Right cardiac atrium (tissue), 5 donors: ENCODE measurements around the gene TNFAIP8L2. TPM values are rescaled to one million over a fixed set of nuclear protein-coding genes. Genes with fewer than 3 reads are reported as not detected.

Experiments
- polyA plus RNA-seq: library from polyadenylated mRNA; stranded (reverse); fragments of 200-250 nt; gene quantifications from one replicate; pipeline ENCODE4 v1.2.3, GENCODE V29; 2013
- total RNA-seq, 4 donors: library from RNA; stranded (reverse); fragmentation: NEBNext Ultra II Directional; extraction: Animal tissue kit (Norgen Biotek cat#: 25700); gene quantifications; one replicate each; pipeline ENCODE4 v1.2.1, GENCODE V29; 2021
- donor health status: healthy with polysubstance abuse.
- donor health status: DM: no; HTN: yes; CAD: no.
- donor health status: DM: no; HTN: no; CAD: no.
- donor health status: DM: no; HTN: yes; CAD: no; lungs with severe emphysema.
- donor health status: DM: yes; HTN: yes; CAD: no.

TNFAIP8L2 gene
- total and polyA plus RNA-seq, 5 donors, result 1.8 to 3.7 (median 2.1) TPM

Other genes starting within 250 kb of the TNFAIP8L2 start
- gene SETDB1, start 230.3 kb upstream of the TNFAIP8L2 start, total RNA-seq, result 10 to 100 TPM; 17.4 to 23.8 (median 20.3) TPM
- 12.5 TPM for gene SETDB1, start 230.3 kb upstream of the TNFAIP8L2 start, polyA plus RNA-seq
- 100 to 1,000 TPM in 1 of 4 donors, 10 to 100 TPM in 3; 89.3 to 110 (median 93.5) TPM for gene CERS2, start 181.8 kb upstream of the TNFAIP8L2 start, total RNA-seq
- 77.3 TPM for gene CERS2, start 181.8 kb upstream of the TNFAIP8L2 start, polyA plus RNA-seq
- under 1 TPM in 1 of 4 donors, not detected in 3; 0.21 TPM for gene ANXA9, start 174.4 kb upstream of the TNFAIP8L2 start, total RNA-seq
- gene ANXA9, start 174.4 kb upstream of the TNFAIP8L2 start, polyA plus RNA-seq, result 0.23 TPM
- 10 to 100 TPM; 46.7 to 86.4 (median 52.1) TPM for gene MINDY1, start 149.7 kb upstream of the TNFAIP8L2 start, total RNA-seq
- 34.9 TPM for gene MINDY1, start 149.7 kb upstream of the TNFAIP8L2 start, polyA plus RNA-seq
- 10 to 100 TPM; 45.8 to 66.0 (median 49.8) TPM for gene PRUNE1, start 148.2 kb upstream of the TNFAIP8L2 start, total RNA-seq
- gene PRUNE1, start 148.2 kb upstream of the TNFAIP8L2 start, polyA plus RNA-seq, result 39.3 TPM
- under 1 TPM; 0.23 to 0.71 (median 0.50) TPM for gene BNIPL, start 120.1 kb upstream of the TNFAIP8L2 start, total RNA-seq
- gene BNIPL, start 120.1 kb upstream of the TNFAIP8L2 start, polyA plus RNA-seq, result 0.41 TPM
- 10 to 100 TPM in 1 of 4 donors, 1 to 10 TPM in 3; 5.8 to 12.4 (median 7.4) TPM for gene C1orf56, start 108.9 kb upstream of the TNFAIP8L2 start, total RNA-seq
- 9.5 TPM for gene C1orf56, start 108.9 kb upstream of the TNFAIP8L2 start, polyA plus RNA-seq
- gene CDC42SE1, start 97.0 kb upstream of the TNFAIP8L2 start, total RNA-seq, result 10 to 100 TPM; 34.7 to 53.6 (median 36.6) TPM
- gene CDC42SE1, start 97.0 kb upstream of the TNFAIP8L2 start, polyA plus RNA-seq, result 27.9 TPM
- gene MLLT11, start 96.3 kb upstream of the TNFAIP8L2 start, total RNA-seq, result 1 to 10 TPM; 1.7 to 9.7 (median 8.7) TPM
- gene MLLT11, start 96.3 kb upstream of the TNFAIP8L2 start, polyA plus RNA-seq, result 10.1 TPM
- gene GABPB2, start 85.9 kb upstream of the TNFAIP8L2 start, total RNA-seq, result 10 to 100 TPM; 15.6 to 20.3 (median 18.4) TPM
- gene GABPB2, start 85.9 kb upstream of the TNFAIP8L2 start, polyA plus RNA-seq, result 9.8 TPM
- gene SEMA6C, start 10.0 kb upstream of the TNFAIP8L2 start, total RNA-seq, result 10 to 100 TPM; 23.7 to 70.5 (median 53.3) TPM
- 58.3 TPM for gene SEMA6C, start 10.0 kb upstream of the TNFAIP8L2 start, polyA plus RNA-seq
- 10 to 100 TPM in 3 of 4 donors, 1 to 10 TPM in 1; 8.5 to 16.5 (median 15.6) TPM for gene LYSMD1, start 9.3 kb downstream of the TNFAIP8L2 start, total RNA-seq
- gene LYSMD1, start 9.3 kb downstream of the TNFAIP8L2 start, polyA plus RNA-seq, result 9.9 TPM
- 10 to 100 TPM; 18.3 to 25.6 (median 21.5) TPM for gene SCNM1, start 9.5 kb downstream of the TNFAIP8L2 start, total RNA-seq
- gene SCNM1, start 9.5 kb downstream of the TNFAIP8L2 start, polyA plus RNA-seq, result 23.7 TPM
- gene TMOD4, start 19.3 kb downstream of the TNFAIP8L2 start, total RNA-seq, result not detected
- 0.20 TPM for gene TMOD4, start 19.3 kb downstream of the TNFAIP8L2 start, polyA plus RNA-seq
- 10 to 100 TPM; 40.0 to 52.3 (median 41.7) TPM for gene VPS72, start 33.5 kb downstream of the TNFAIP8L2 start, total RNA-seq
- 37.3 TPM for gene VPS72, start 33.5 kb downstream of the TNFAIP8L2 start, polyA plus RNA-seq
- gene PIP5K1A, start 41.9 kb downstream of the TNFAIP8L2 start, total RNA-seq, result 10 to 100 TPM; 33.7 to 50.7 (median 38.2) TPM
- 20.4 TPM for gene PIP5K1A, start 41.9 kb downstream of the TNFAIP8L2 start, polyA plus RNA-seq
- gene PSMD4, start 98.1 kb downstream of the TNFAIP8L2 start, total RNA-seq, result 100 to 1,000 TPM; 134 to 163 (median 144) TPM
- gene PSMD4, start 98.1 kb downstream of the TNFAIP8L2 start, polyA plus RNA-seq, result 152 TPM
- gene ZNF687, start 125.7 kb downstream of the TNFAIP8L2 start, total RNA-seq, result 10 to 100 TPM; 12.4 to 15.0 (median 13.2) TPM
- 8.6 TPM for gene ZNF687, start 125.7 kb downstream of the TNFAIP8L2 start, polyA plus RNA-seq
- gene PI4KB, start 170.8 kb downstream of the TNFAIP8L2 start, total RNA-seq, result 10 to 100 TPM; 45.5 to 62.0 (median 52.0) TPM
- gene PI4KB, start 170.8 kb downstream of the TNFAIP8L2 start, polyA plus RNA-seq, result 31.0 TPM
- gene RFX5, start 190.6 kb downstream of the TNFAIP8L2 start, total RNA-seq, result 10 to 100 TPM; 20.3 to 23.1 (median 21.6) TPM
- 13.7 TPM for gene RFX5, start 190.6 kb downstream of the TNFAIP8L2 start, polyA plus RNA-seq
- gene SELENBP1, start 216.1 kb downstream of the TNFAIP8L2 start, total RNA-seq, result 10 to 100 TPM; 31.1 to 65.9 (median 58.5) TPM
- 48.5 TPM for gene SELENBP1, start 216.1 kb downstream of the TNFAIP8L2 start, polyA plus RNA-seq
- gene PSMB4, start 242.9 kb downstream of the TNFAIP8L2 start, total RNA-seq, result 100 to 1,000 TPM; 171 to 204 (median 188) TPM
- gene PSMB4, start 242.9 kb downstream of the TNFAIP8L2 start, polyA plus RNA-seq, result 344 TPM